ENCODE measurements around the gene ADCY7.
A peak's percentile ranks its signal among the peaks of the same experiment; 100 is the strongest.

ADCY7 gene

GRCh38 chr16:50318796-50319578 lies 52.6 kb downstream of the ADCY7 start:
- H3K4me3 ChIP-seq (ENCODE audit: control insufficient read depth, low read depth, low read length): no peak overlapping the region
- no peak for TF ChIP-seq CTCF (IDR thresholded peaks at IDR 0.05; ENCODE audit: control insufficient read depth, insufficient read depth, low read depth, low read length, missing control alignments)
- no peak for DNase-seq (ENCODE audit: low read depth)

GRCh38 chr16:50320310-50320709 lies 54.0 kb downstream of the ADCY7 start:
- H3K4me3 ChIP-seq (ENCODE audit: control insufficient read depth, low read depth, low read length): no peak overlapping the region
- no peak for TF ChIP-seq CTCF (IDR thresholded peaks at IDR 0.05; ENCODE audit: control insufficient read depth, insufficient read depth, low read depth, low read length, missing control alignments)
- no peak for DNase-seq (ENCODE audit: low read depth)

GRCh38 chr16:50322333-50322732 lies 56.0 kb downstream of the ADCY7 start:
- no peak overlapping the region for H3K4me3 ChIP-seq (ENCODE audit: control insufficient read depth, low read depth, low read length)
- TF ChIP-seq CTCF (IDR thresholded peaks at IDR 0.05; ENCODE audit: control insufficient read depth, insufficient read depth, low read depth, low read length, missing control alignments): no peak
- no peak for DNase-seq (ENCODE audit: low read depth)

GRCh38 chr16:50323335-50324011 lies 57.1 kb downstream of the ADCY7 start:
- TF ChIP-seq CTCF (IDR thresholded peaks at IDR 0.05; ENCODE audit: control insufficient read depth, insufficient read depth, low read depth, low read length, missing control alignments): peak; percentile 31

GRCh38 chr16:50324345-50324744 lies 58.0 kb downstream of the ADCY7 start:
- no peak for TF ChIP-seq CTCF (IDR thresholded peaks at IDR 0.05; ENCODE audit: control insufficient read depth, insufficient read depth, low read depth, low read length, missing control alignments)
- no peak overlapping the region for H3K4me3 ChIP-seq (ENCODE audit: control insufficient read depth, low read depth, low read length)
- DNase-seq (ENCODE audit: low read depth): no peak

More at GRCh38 chr16:50323335-50324011, 57.1 kb downstream of the ADCY7 start:
- DNase-seq (ENCODE audit: low read depth): no peak
- no peak overlapping the region for H3K4me3 ChIP-seq (ENCODE audit: control insufficient read depth, low read depth, low read length)

GRCh38 chr16:50326264-50326663 lies 59.9 kb downstream of the ADCY7 start:
- no peak overlapping the region for H3K4me3 ChIP-seq (ENCODE audit: control insufficient read depth, low read depth, low read length)
- TF ChIP-seq CTCF (IDR thresholded peaks at IDR 0.05; ENCODE audit: control insufficient read depth, insufficient read depth, low read depth, low read length, missing control alignments): no peak
- DNase-seq (ENCODE audit: low read depth): no peak

All from AG09309 (cell line).